Loucy (cell line): Measurements from ENCODE around the gene ZKSCAN8.

ENCODE experiments used
- EZH2phosphoT487 ChIP-seq: fragments of 200-600 bp; IDR thresholded peaks from 2 replicates; pipeline ENCODE4 v1.6.1; 2018; ENCODE audit warnings: antibody characterized with exemption, mild to moderate bottlenecking, moderate library complexity, borderline replicate concordance
- TF ChIP-seq, protein P1 (sequence below): fragments of 200-600 bp; sonication (generic); conservative IDR thresholded peaks from 2 replicates; pipeline ENCODE4 v1.5.1; 2014; ENCODE audit warnings: mild to moderate bottlenecking, antibody characterized with exemption, low read length

GRCh38 chr6:28153546-28153945 is 11.9 kb downstream of the ZKSCAN8 start:
- TF ChIP-seq, protein P1, sequence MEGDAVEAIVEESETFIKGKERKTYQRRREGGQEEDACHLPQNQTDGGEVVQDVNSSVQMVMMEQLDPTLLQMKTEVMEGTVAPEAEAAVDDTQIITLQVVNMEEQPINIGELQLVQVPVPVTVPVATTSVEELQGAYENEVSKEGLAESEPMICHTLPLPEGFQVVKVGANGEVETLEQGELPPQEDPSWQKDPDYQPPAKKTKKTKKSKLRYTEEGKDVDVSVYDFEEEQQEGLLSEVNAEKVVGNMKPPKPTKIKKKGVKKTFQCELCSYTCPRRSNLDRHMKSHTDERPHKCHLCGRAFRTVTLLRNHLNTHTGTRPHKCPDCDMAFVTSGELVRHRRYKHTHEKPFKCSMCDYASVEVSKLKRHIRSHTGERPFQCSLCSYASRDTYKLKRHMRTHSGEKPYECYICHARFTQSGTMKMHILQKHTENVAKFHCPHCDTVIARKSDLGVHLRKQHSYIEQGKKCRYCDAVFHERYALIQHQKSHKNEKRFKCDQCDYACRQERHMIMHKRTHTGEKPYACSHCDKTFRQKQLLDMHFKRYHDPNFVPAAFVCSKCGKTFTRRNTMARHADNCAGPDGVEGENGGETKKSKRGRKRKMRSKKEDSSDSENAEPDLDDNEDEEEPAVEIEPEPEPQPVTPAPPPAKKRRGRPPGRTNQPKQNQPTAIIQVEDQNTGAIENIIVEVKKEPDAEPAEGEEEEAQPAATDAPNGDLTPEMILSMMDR, result no peak
- no peak for TF ChIP-seq EZH2phosphoT487
